CD1c-positive myeloid dendritic cell (primary cell): ENCODE data around the gene FRY.

Source experiments
- DNase-seq: peaks from one replicate; pipeline ENCODE4 v3.0.0-alpha.2; 2016; ENCODE audit errors: extremely low spot score

FRY gene

DNA sequence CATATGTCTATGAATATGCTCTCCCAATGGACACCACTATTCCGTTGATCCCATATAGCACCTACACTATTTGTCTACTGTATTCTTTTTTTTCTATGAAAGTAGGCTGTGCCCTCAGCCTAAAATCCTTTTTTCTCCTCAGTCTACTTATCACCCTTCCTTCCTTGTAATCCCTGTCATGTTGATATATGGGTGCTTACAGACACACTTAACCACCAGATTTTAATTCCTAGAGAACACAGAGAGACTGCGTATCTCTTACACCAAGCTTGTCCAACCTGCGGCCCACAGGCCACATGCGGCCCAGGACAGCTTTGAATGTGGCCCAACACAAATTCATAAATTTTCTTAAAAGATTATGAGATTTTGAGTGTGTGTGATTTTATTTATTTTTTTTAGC lies 182.5 kb downstream of the FRY start:
- no peak for DNase-seq

DNA sequence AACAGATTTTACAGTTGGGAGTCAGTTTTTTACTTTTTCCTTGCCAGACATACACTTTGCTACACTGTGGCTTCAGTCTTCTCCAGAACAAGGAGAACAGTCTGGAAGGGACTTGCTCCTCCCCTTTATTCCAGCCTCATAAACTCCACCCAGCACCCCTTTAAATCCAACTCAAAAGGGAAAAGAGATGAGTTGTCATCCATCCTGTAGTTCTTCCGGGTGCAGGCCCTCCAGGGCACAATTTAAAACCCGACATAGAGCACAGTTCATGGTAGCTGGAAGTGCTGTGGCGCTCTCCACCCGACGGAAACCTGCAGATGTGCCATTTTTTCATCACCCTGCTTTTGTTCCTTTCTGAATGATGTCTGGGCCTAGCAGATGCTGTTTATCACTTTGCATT lies 184.7 kb downstream of the FRY start:
- DNase-seq = no peak

DNA sequence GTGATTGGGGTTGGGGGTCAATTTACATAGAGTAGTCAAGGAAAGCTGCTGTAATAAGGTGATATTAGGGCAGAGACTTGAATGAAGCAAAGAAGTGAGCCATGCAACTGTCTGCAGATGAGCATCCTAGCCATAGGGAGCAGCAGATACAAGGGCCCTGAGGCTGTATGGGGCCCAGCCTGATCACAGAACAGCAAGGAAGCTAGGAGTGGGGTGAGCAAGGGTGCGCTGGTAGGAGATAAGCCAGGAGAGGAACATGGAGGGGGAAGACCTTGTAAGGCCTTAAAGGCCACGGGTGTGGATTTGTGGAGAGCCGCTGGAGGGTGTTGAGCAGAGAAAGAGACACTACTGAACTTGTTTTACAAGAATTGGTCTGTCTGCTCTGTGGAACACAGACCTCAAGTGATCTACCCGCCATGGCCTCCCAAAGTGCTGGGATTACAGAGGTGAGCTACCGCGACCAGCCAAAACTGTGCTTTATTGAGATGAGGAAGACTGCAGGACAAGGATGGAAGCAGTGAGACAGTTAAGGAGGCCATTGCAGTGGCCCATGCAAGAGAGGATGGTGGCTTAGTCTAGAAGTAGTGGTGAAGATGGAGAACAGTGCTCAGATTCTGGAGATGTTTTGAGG lies 190.6 kb downstream of the FRY start:
- DNase-seq = no peak

DNA sequence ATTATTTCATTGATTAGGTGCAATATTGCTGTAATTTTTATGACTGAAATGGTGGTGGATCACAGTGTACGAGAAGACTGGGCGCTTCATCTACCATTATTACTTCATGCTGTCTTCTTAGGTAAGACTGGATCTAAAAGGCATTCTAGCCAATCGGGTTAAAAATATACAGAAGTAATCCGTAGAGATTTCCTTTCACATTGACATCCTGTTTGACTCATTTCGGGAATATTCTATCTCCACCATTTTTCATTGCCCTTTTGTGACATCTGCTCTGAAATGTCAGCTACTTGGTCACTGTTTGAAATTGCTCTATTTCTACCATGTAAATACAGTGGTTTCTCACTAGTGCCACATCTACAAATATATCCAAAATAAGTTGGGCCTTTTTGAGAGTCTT lies 193.3 kb downstream of the FRY start:
- no peak for DNase-seq

DNA sequence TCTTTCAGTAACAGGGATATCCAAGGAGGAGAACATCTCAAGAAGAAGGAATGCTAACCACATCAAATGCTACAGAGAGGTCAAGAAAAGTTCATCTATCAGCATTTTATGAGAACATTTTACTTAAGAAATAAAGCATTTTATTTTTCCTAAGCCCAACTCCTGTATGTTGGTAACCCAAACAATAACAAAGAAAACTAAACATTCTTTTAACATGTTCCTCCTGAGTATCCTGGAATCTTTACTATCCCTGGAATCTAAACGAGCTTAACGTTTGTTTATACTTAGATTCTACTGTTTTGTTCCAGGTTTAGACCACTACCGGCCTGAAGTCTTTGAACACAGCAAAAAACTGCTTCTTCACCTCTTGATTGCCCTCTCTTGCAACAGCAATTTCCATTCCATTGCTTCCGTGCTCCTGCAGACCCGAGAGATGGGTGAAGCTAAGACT lies 193.9 kb downstream of the FRY start:
- no peak for DNase-seq

DNA sequence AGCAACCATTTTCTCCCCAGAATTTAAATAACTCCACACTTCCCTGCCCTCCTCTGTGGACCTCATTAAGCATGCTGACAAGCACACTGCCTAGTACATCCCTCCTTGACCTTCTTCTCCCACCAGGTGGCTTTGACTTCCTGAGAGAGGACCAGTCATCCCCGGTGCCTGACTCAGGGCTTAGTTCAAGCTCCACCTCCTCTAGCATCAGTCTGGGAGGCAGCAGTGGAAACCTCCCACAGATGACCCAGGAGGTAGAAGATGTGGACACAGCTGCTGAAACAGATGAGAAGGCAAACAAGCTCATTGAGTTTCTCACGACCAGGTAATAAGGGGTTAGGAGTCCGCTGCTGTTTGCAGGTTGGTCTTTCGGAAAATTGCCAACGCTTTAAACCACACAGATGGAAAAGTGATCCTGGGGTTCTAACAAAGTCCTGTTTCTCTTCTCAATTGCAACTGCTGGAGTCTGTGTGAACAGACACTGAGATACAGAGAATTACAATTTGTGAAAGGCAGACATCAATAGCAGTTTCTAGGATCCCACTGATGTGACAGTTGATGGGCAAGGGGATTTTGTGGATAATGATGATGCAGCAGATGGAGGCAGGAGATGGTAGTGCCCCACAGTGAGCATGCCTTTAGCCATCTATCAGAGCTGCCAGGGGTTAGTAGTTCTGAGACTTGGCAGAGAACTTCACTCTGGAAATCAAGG lies 196.9 kb downstream of the FRY start:
- no peak for DNase-seq

DNA sequence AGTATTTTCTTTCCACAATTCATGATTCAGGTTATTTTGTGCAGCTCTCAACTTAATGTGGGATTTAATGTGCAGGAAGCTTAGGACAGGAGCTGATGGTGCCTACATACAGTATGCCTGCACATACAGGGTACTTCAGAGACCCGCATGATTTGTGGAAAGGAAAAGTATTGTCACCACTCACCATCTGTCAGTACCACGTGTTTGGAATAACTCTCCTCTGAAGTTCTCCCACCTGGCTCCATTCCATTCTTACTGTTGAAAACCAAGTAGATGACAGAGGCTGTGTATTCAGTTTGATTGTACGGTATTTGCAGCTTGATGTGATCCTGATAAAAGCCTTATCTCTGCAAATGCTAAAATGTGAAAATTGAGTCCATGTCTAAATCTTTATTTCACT lies 197.9 kb downstream of the FRY start:
- no peak for DNase-seq

DNA sequence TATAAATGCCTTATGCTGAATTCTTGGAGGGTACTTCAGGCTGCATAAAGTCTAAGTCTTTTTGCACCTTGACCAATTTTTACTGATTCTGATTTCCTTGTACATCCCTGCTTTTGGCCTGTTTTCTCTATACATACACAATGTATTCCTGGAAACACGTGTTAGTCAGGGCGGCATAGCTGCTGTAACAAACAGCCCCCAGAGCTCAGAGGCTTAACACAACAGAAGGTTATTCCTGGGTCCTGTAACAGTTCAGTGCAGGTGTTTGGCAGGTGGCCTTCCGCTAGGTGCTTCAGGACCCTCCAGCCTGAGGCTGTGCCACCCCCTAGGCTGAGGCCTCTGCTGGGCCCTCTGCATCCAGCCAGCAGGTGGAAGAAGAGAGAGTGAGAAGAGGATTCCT lies 200.7 kb downstream of the FRY start:
- DNase-seq = no peak

DNA sequence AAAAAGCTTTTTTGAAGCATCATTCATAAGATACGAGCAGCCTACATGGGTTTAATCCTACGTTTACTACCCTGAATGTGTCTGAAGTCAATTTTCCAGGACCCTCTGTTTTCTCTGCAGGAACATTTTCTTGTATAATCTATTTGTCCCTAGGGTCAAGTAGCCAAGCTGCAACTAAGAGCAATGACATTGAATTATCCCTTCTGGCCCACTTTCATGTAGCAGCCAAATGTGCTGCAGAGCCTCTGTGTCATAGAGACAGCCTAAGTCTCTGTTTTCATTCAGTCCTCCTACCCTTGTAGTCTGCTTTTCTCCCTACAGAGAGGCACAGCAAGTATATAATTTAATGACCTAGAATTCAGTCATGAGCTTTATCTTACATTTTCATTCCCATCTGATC lies 201.5 kb downstream of the FRY start:
- DNase-seq = no peak

DNA sequence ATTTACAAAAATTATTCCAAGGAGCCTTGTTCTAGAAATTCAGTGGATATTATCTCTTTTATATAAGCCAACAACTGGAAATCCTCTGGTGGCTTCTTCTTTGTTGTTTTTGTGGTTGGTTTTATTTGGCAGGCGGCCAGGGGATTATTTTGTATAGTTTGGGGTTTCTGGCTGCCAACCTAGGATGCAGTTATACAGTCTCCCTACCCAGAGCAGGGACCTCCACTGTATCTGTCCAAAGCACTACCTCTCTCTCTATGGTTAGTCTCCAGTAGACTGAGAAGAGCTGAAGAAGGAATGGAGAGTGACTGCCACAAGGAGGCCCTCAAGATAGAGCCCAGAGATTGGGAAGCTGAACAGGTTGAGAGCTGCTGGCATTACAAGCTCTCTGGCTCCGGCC lies 203.3 kb downstream of the FRY start:
- DNase-seq = no peak

DNA sequence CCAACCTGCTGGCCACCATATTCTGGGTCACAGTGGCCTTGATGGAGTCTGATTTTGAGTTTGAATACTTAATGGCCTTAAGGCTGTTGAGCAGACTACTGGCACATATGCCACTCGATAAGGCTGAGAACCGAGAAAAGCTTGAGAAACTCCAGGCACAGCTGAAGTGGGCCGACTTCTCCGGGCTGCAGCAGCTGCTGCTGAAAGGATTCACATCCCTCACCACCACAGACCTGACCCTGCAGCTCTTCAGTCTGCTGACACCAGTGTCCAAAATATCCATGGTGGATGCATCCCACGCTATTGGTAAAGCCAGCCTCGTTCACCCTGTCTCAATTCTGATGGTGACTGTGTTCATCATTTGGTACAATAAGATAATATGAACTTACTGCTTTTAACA lies 206.1 kb downstream of the FRY start:
- DNase-seq = no peak

DNA sequence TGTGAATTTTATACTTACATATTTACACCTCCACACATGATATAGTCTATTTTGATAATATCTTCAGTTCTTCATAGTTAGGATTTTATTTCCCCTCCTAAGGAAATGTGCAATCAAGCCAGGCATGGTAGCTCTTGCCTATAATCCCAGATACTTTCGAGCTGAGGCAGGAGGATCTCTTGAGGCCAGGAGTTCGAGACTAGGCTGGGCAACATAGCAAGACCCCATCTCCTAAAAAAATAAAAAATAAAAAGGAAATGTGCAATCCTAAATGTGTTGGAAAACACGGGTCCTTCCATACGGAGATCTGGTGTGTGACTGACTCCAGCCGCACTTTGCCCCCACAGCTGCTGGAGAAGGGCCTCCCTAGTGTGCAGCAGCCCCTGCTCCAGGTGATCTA lies 212.1 kb downstream of the FRY start:
- no peak for DNase-seq

DNA sequence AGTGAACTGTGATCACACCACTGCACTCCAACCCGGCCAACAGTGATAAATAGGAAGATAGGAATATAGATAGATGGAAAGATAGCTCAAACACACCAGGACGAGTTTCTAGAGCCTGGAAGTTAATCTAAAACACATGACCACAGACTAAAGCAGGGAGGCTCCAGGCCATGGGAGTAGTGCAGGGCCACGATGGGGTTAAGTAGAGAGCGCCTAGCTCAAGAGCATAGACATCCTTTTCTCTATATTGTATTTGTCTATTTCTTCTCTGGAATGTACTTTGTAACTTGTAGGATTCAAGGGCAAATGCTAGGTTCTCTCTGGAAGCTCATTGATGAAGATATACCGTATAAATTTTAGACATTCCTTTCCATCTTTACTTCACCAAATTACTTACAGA lies 214.0 kb downstream of the FRY start:
- DNase-seq = no peak

DNA sequence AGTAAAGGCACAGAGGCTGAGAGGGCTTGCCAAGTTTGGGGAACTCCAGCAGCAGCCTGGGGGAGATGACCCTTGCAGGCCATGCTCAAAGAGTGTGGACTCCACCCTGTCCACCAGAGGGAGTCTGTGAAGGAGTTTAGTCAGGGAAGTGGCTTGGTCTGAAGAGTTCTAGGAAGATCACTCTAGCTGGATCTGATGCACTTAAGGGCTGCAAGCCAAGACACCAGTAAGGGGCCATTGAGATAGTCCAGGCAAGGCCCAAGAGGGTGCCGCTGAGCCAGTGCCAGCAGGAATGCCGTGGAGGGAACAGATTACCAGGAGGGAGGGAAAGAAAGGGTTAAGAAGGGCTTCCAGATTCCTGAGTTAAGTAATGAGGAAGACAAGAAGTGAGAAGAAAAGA lies 214.9 kb downstream of the FRY start:
- peak; percentile 70 for DNase-seq

DNA sequence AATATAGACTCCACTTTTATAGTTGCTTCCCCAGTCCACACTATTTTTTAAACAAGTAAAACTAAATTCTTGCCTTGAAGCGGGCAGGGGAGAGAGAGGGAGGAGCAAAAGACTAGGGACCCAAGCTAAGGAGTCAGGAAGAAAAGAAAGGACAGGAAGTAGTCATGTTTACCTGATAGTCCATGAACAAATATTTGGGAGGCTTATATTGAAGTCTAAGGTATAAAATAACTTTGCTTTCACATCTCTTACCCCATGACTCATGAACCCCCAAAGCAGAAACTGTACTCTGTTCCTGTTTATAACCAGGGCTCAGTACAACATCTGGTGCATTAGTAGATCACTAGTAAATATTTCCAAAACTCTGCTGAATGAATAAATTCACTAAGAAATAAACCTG lies 216.3 kb downstream of the FRY start:
- peak; percentile 5 for DNase-seq

DNA sequence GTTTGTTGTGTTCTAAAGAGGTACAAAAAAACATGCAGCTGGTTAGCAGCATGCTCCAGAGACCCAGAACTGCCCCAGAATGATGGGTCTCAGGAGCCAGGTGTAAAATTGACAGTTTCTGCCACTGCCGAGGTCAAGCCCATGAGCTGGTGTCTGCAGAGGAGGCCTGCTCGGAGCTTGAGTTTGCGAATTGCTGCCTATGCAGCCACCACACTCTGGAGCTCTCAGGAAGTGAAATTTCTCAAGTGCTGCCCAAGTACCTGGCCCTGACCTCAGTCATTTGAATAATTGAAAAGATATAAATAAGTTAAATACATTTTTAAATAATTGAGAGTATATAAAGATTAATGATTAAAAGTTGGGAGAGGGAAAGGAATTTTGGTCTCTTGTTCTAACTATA lies 217.2 kb downstream of the FRY start:
- DNase-seq = no peak

DNA sequence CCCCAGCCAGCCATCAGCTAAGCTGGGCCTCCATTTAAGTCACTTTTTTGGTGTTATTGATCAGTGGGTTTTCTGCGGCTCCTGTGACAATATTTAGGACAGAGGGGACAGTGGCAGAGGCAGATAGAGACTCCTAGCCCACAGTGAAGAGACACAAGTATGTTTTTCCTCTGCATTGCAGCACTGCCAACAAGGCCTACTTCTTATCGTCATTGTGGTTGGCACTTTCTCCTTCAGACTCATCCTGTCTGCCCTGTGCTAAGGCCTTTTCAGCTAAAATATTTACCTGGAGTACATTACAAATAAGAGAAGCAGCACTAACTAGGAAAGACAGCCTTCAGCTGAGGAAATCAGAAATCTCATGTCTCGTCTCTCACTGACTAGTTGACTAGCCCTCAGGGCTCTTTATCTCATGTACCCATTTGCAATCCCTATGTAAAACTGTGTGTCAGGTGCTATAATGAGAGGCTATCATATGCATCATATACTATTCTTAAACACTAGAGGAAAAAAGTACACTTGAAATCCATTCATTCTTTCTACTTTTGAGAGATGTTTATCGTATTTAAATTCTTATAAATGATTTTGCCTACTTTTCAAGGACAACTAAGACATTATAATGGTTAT lies 221.4 kb downstream of the FRY start:
- DNase-seq = no peak

DNA sequence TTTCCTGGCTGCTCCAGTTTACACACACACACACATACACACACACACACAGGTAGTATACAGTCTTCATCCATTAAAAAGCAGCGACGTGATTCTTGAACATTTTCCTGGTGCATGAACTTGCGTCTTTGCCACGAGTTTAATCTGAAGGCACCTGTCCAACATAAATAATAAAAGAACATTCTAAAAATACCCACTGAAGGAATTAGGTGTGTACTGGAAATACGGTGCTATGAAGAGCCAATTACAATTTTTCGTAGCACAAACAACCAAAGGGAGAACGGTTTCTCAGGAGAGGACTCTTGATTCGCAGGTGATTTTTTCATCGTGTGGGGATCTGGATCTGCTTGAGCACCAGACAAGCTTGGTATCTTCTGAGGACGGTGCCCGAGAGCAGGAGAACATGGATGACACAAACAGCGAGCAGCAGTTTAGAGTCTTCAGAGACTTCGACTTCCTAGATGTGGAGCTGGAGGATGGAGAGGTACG lies 222.4 kb downstream of the FRY start:
- no peak for DNase-seq

DNA sequence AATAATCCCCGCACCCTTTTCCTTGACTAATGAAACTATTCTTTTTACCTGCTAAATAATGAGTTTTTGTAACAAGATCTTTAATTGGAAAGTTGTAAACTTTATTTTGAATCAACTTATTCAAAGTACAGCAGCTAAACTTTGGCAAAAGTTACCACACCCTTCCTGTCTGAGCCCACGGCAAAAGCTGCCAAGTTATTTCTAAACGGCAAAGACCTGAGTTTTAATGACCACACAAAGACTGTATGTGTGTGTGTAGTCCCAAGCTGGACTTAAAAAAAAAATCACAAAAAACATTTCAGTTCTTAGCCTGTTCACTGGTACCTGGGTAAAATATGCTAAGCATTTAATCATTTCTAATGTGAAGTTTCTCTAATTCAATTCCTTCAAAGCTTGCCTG lies 222.8 kb downstream of the FRY start:
- DNase-seq = no peak

DNA sequence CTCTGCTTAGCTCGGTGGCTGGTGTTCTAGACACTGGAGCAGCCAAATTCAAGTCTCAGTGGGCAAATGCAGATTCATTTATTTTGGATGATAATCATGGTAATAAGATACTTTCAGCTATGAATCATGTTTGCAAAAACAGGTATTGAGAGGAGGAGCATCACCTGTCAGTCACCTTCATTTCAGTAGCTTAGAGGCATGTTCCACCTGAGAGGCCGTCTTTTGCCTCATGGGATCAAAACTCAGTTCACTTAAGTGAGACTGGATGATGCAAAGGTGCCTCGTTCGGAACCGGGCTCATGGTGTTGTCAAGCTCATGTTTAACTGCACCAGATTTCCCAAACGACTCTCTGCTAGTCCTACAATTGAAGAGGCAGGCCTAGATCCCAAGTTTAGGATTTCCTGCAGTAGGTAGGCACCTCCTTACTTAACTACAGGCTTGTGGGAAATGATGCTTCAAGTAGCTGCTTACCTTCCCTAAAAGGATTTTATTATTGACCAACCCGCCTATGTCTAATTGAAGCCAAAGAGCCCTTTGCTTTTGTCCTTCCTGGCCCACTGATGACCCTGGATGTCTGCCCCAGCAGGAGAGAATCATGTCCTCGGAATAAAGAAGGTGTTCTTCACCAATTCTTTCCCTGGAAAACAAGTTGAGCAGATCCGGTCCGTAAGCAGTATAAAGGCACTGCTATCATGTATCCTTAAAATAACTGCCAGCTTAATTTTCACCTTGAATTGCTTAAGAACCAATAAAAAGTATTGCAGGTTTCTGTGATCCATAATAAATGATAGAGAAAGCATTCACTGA lies 223.5 kb downstream of the FRY start:
- no peak for DNase-seq

DNA sequence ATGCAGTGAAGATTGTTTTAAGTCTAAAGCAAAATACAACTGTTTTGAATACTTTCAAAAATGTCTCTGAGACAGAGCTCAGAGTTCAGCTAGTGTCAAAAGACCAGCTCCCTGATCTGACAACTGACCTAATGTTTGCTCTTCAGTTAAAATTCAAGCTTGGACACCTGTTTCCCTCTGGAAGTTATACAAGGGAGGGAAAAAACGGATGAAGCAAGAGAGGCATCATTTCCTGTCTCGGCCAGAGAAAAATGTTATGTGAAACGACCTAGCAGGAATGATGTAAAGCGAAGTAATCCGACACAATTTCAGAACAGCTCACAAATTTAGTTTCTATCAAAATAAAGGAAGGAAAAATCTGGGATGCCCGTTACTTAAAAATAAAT lies 224.1 kb downstream of the FRY start:
- DNase-seq = no peak

DNA sequence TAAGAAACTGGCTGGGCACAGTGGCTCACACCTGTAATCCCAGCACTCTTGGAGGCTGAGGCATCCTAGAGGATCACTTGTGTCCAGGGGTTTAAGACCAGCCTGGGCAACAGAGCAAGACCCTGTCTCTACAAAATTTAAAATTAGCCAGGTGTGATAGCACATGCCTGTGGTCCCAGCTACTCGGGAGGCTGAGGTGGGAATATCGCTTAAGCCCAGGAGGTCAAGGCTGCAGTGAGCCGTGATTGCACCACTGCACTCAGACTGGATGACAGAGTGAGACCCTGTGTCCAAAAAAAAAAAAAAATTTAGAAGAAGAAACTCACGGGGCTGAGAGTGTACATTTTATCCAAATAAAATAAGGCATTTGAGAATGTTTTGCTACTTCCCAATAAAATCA lies 224.7 kb downstream of the FRY start:
- DNase-seq = no peak
